Colonic mucosa (tissue), 4 donors: ENCODE data around the gene DVL3. TPM values are rescaled to one million over a fixed set of nuclear protein-coding genes. Genes with fewer than 3 reads are reported as not detected.

Experiments
- DNase-seq: peaks from one replicate; pipeline ENCODE4 v3.0.0-alpha.2; 2020
- H3K27ac ChIP-seq: fragments of 200-600 bp; one replicate; pipeline ENCODE4 v1.8.0; 2021
- H3K27me3 ChIP-seq: fragments of 200-600 bp; one replicate; pipeline ENCODE4 v1.8.0; 2021
- H3K36me3 ChIP-seq: fragments of 200-600 bp; one replicate; pipeline ENCODE4 v1.8.0; 2021
- H3K4me1 ChIP-seq: fragments of 200-600 bp; one replicate; pipeline ENCODE4 v1.8.0; 2021; ENCODE audit warnings: mild to moderate bottlenecking
- H3K4me3 ChIP-seq: fragments of 200-600 bp; one replicate; pipeline ENCODE4 v1.8.0; 2021
- H3K9ac ChIP-seq, 2 donors: one replicate each; pipeline ENCODE4 v1.7.0; 2013; ENCODE audit warnings: control low read depth in 2 of 2, low read depth in 2 of 2, low read length in 2 of 2
- H3K9me3 ChIP-seq: fragments of 200-600 bp; one replicate; pipeline ENCODE4 v1.8.0; 2021
- intact Hi-C: fragments of 100-400 bp; cut with DNase I; formaldehyde crosslinking; loops from one replicate; pipeline ENCODE4 v1.14.1; 2022
- total RNA-seq, 2 donors: library from RNA; stranded (reverse); fragmentation: NEBNext Ultra II Directional in 1 of 2; extraction: Animal tissue kit (Norgen Biotek cat#: 25700) in 1 of 2; gene quantifications; one replicate each; pipeline ENCODE4 v1.2.1, GENCODE V29; 2021
- TF ChIP-seq, protein P1 (sequence below): fragments of 200-600 bp; IDR thresholded peaks from one replicate; pipeline ENCODE4 v1.8.0; 2022; ENCODE audit warnings: antibody characterized with exemption, mild to moderate bottlenecking
- donor health status: healthy.
- donor health status: DM: no; HTN: no; CAD: no.
- donor health status: DM: no; HTN: no; CAD: no.

The DVL3 gene
- total RNA-seq, 2 donors from 2014 or later = 60.8 to 64.6 TPM

DNA sequence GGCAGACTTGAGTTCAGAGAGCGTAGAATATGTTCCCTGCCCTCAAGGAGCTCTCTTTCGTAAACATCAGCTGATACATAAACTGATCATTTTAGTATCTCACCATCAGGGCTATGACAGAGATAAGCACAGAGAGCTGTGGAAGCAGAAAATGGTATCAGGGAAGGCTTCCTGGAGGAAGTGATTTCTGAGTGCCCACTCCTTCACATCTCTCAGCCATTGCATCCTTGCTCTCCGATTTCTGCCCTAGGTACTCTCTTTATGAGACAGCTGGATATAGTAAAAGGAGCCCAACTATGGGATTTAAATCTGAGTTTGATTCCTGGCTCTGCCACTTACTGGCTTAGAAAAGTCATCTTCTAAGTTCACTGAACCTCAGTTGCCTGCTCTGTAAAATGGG, 10.4 kb downstream of the DVL3 start:
- Histone ChIP-seq H3K27me3 (no peaks in the 10 kb centered on the region), H3K27ac (no peak overlapping the region), H3K9ac (no peak overlapping the region), H3K4me3 (no peak overlapping the region), H3K9me3 (no peaks in the 10 kb centered on the region), H3K36me3 (peaks cover 27% of the 10 kb centered on the region), H3K4me1 (no peaks in the 10 kb centered on the region)
- TF ChIP-seq, protein P1, sequence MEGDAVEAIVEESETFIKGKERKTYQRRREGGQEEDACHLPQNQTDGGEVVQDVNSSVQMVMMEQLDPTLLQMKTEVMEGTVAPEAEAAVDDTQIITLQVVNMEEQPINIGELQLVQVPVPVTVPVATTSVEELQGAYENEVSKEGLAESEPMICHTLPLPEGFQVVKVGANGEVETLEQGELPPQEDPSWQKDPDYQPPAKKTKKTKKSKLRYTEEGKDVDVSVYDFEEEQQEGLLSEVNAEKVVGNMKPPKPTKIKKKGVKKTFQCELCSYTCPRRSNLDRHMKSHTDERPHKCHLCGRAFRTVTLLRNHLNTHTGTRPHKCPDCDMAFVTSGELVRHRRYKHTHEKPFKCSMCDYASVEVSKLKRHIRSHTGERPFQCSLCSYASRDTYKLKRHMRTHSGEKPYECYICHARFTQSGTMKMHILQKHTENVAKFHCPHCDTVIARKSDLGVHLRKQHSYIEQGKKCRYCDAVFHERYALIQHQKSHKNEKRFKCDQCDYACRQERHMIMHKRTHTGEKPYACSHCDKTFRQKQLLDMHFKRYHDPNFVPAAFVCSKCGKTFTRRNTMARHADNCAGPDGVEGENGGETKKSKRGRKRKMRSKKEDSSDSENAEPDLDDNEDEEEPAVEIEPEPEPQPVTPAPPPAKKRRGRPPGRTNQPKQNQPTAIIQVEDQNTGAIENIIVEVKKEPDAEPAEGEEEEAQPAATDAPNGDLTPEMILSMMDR = no peak
- DNase-seq = no peak
- intact Hi-C loops = no loop called here

DNA sequence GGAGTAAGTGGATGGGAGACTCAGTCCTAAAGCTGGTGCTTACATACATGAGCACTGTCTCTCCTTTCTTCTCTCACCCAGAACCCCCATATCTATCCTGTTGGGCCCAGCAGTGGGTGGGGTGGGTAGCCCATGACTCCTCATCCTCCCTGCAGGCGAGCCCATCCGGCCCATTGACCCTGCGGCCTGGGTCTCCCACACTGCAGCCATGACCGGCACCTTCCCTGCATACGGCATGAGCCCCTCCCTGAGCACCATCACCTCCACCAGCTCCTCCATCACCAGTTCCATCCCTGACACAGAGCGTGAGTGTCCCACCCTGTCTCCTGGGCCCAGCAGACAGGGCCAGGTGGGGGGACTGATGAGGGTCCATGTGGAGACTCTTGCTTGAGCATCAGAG, 11.5 kb downstream of the DVL3 start:
- intact Hi-C loops = no loop called here
- Histone ChIP-seq H3K27ac (no peak overlapping the region), H3K4me1 (no peaks in the 10 kb centered on the region)

DNA sequence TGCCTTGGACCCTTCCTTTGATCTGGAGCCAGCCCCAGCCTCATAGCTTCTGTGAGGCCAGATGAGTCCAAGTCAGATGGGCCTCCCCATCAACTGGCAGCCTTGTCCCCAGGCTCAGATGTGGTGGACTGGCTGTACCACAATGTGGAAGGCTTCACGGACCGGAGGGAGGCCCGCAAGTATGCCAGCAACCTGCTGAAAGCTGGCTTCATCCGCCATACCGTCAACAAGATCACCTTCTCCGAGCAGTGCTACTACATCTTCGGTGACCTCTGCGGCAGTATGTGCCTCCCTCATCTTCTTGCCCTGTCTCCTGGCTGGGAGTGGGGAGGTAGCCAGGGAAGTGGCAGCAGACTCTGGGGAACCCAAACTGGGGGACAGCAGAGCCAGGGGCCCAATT, 12.6 kb downstream of the DVL3 start:
- TF ChIP-seq, protein P1 = no peak
- H3K27me3 ChIP-seq = no peaks in the 10 kb centered on the region
- DNase-seq = no peak
- no peak overlapping the region for H3K9ac ChIP-seq
- no peak overlapping the region for H3K27ac ChIP-seq
- H3K9me3 ChIP-seq = no peaks in the 10 kb centered on the region
- H3K4me1 ChIP-seq = no peaks in the 10 kb centered on the region
- intact Hi-C loops = no loop called here
- peaks cover 27% of the 10 kb centered on the region for H3K36me3 ChIP-seq
- H3K4me3 ChIP-seq = no peak overlapping the region

More for the DNA sequence above, 11.5 kb downstream of the DVL3 start:
- TF ChIP-seq, protein P1 = no peak
- Histone ChIP-seq H3K9ac (no peak overlapping the region), H3K9me3 (no peaks in the 10 kb centered on the region), H3K4me3 (no peak overlapping the region), H3K36me3 (peaks cover 27% of the 10 kb centered on the region), H3K27me3 (no peaks in the 10 kb centered on the region)
- DNase-seq = no peak

DNA sequence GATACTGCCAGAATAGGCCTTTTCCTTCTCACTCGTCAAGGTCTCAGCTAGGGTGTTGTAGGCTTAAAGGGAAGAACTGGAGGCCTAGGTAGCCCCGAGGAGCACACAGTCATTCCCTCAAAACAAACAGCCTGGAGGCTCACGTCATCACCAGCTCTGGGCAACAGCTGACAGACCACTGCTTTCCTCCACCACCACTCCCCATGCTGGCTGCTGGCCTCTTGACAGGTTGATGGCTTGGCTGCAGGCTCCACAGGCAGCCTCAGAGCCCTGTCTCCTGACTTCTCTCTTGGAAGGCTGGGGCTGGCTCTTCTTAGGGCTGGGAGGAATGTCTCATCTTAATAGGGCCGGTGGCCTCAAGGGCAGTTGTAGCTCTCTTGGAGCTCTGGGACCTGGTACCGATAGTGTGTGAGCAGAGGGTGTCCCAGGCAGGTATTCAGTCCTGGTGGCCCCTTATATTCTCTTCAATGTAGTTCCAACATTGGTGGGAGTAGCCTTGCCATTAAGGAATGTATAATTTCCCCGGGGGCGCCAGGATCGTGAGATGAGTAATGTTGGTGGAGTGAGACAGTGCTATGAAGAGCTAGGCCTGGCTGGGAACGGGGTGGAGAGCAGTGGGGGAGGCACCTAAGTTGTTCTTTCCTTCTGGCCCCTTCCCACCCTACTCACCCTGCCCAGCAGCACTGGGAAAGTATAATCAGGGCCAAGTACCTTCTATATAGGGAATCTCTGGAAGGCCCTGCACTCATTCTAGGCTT, 13.4 kb downstream of the DVL3 start:
- no peaks in the 10 kb centered on the region for H3K27me3 ChIP-seq
- intact Hi-C loops = no loop called here
- no peak overlapping the region for H3K27ac ChIP-seq
- H3K4me3 ChIP-seq = no peak overlapping the region
- DNase-seq = no peak
- peaks cover 27% of the 10 kb centered on the region for H3K36me3 ChIP-seq
- H3K9me3 ChIP-seq = no peaks in the 10 kb centered on the region
- no peaks in the 10 kb centered on the region for H3K4me1 ChIP-seq
- TF ChIP-seq, protein P1 = no peak
- H3K9ac ChIP-seq = no peak overlapping the region

DNA sequence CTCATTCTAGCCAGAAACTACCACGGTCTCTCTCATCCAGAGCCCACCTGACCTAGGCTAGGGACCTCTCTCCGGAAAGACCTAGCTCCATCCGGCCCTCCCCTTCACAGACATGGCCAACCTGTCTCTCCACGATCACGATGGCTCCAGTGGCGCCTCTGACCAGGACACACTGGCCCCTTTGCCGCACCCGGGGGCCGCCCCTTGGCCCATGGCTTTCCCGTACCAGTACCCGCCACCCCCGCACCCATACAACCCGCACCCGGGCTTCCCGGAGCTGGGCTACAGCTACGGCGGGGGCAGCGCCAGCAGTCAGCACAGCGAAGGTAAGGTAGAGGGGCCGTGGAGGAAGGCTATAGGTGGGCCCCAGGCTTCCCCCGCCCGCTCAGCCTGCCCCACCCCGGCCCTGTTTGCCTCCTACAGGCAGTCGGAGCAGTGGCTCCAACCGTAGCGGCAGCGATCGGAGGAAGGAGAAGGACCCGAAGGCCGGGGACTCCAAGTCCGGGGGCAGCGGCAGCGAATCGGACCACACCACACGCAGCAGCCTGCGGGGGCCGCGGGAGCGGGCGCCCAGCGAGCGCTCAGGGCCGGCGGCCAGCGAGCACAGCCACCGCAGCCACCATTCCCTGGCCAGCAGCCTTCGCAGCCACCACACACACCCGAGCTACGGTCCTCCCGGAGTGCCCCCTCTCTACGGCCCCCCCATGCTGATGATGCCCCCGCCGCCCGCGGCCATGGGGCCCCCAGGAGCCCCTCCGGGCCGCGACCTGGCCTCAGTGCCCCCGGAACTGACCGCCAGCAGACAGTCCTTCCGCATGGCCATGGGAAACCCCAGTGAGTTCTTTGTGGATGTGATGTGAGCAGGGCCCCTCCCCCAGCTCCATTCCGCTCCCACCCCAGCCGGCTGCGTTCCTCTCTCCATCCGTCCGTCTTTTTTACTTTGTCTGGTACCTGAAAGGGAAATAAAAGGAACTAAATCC, 15.0 kb downstream of the DVL3 start:
- Histone ChIP-seq H3K9ac (no peak overlapping the region), H3K27ac (no peak overlapping the region), H3K36me3 (peaks cover 23% of the 10 kb centered on the region), H3K9me3 (no peaks in the 10 kb centered on the region), H3K4me3 (no peak overlapping the region), H3K4me1 (no peaks in the 10 kb centered on the region), H3K27me3 (no peaks in the 10 kb centered on the region)
- intact Hi-C loops = no loop called here
- TF ChIP-seq, protein P1 = no peak
- DNase-seq = no peak
